Glutamatergic neuron (in vitro differentiated cells): ENCODE results near the gene STAT5A. TPM values are rescaled to one million over a fixed set of nuclear protein-coding genes. Genes with fewer than 3 reads are reported as not detected.
A peak's percentile ranks its signal among the peaks of the same experiment; 100 is the strongest.

Experiments
- DNase-seq: peaks from one replicate; pipeline ENCODE4 v3.0.0; 2022
- H3K27ac Mint-ChIP-seq: one replicate; pipeline ENCODE4 v1.8.0; 2020; ENCODE audit warnings: mild to moderate bottlenecking, mixed read lengths, inconsistent platforms; ENCODE audit not compliant: unreplicated experiment
- H3K27me3 Mint-ChIP-seq: one replicate; pipeline ENCODE4 v1.8.0; 2020; ENCODE audit warnings: mild to moderate bottlenecking, moderate library complexity, mixed read lengths, inconsistent platforms; ENCODE audit not compliant: unreplicated experiment
- H3K36me3 Mint-ChIP-seq: one replicate; pipeline ENCODE4 v1.8.0; 2020; ENCODE audit warnings: mild to moderate bottlenecking, mixed read lengths, inconsistent platforms; ENCODE audit not compliant: unreplicated experiment
- H3K4me1 Mint-ChIP-seq: one replicate; pipeline ENCODE4 v1.8.0; 2020; ENCODE audit warnings: mild to moderate bottlenecking, low read depth, mixed read lengths, inconsistent platforms; ENCODE audit not compliant: unreplicated experiment
- H3K4me3 Mint-ChIP-seq: one replicate; pipeline ENCODE4 v1.8.0; 2020; ENCODE audit warnings: mild to moderate bottlenecking, mixed read lengths, inconsistent platforms; ENCODE audit not compliant: unreplicated experiment
- H3K9me3 Mint-ChIP-seq: one replicate; pipeline ENCODE4 v1.8.0; 2020; ENCODE audit warnings: mild to moderate bottlenecking, moderate library complexity, mixed read lengths, inconsistent platforms; ENCODE audit not compliant: unreplicated experiment
- total RNA-seq: library from RNA; stranded (reverse); fragmentation: NEBNext Ultra II Directional; extraction: Animal tissue kit (Norgen Biotek cat#: 25700); gene quantifications from one replicate; pipeline ENCODE4 v1.2.1, GENCODE V29; 2021; ENCODE audit not compliant: unreplicated experiment
- TF ChIP-seq, protein P1 (sequence below): fragments of 200-600 bp; sonication (generic); IDR thresholded peaks from one replicate; pipeline ENCODE4 v1.5.0; 2021; ENCODE audit not compliant: partially characterized antibody, unreplicated experiment

The STAT5A gene
- total RNA-seq, 1 donor from 2014 or later = 3.4 TPM

DNA sequence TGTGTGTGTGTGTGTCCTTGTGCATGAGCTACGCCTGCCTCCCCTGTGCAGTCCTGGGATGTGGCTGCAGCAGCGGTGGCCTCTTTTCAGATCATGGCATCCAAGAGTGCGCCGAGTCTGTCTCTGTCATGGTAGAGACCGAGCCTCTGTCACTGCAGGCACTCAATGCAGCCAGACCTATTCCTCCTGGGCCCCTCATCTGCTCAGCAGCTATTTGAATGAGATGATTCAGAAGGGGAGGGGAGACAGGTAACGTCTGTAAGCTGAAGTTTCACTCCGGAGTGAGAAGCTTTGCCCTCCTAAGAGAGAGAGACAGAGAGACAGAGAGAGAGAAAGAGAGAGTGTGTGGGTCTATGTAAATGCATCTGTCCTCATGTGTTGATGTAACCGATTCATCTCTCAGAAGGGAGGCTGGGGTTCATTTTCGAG, 22.5 kb downstream of the STAT5A start:
- H3K9me3 Mint-ChIP-seq = peaks cover 2% of the 10 kb centered on the region
- H3K27me3 Mint-ChIP-seq = peaks cover 6% of the 10 kb centered on the region
- no peak for DNase-seq
- TF ChIP-seq, protein P1, sequence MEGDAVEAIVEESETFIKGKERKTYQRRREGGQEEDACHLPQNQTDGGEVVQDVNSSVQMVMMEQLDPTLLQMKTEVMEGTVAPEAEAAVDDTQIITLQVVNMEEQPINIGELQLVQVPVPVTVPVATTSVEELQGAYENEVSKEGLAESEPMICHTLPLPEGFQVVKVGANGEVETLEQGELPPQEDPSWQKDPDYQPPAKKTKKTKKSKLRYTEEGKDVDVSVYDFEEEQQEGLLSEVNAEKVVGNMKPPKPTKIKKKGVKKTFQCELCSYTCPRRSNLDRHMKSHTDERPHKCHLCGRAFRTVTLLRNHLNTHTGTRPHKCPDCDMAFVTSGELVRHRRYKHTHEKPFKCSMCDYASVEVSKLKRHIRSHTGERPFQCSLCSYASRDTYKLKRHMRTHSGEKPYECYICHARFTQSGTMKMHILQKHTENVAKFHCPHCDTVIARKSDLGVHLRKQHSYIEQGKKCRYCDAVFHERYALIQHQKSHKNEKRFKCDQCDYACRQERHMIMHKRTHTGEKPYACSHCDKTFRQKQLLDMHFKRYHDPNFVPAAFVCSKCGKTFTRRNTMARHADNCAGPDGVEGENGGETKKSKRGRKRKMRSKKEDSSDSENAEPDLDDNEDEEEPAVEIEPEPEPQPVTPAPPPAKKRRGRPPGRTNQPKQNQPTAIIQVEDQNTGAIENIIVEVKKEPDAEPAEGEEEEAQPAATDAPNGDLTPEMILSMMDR = no peak
- H3K4me3 Mint-ChIP-seq = peak overlapping the region; percentile 1
- H3K36me3 Mint-ChIP-seq = no peaks in the 10 kb centered on the region
- H3K27ac Mint-ChIP-seq = peak overlapping the region; percentile 2
- peaks cover 24% of the 10 kb centered on the region for H3K4me1 Mint-ChIP-seq

- TF ChIP-seq, protein P1 = no peak
- peaks cover 2% of the 10 kb centered on the region for H3K9me3 Mint-ChIP-seq
- H3K27me3 Mint-ChIP-seq = peaks cover 4% of the 10 kb centered on the region
- peak overlapping the region; percentile 89 for H3K27ac Mint-ChIP-seq
- DNase-seq = peak; percentile 48
- H3K36me3 Mint-ChIP-seq = no peaks in the 10 kb centered on the region
- peaks cover 24% of the 10 kb centered on the region for H3K4me1 Mint-ChIP-seq
- peak overlapping the region; percentile 72 for H3K4me3 Mint-ChIP-seq
Observed at GRCh38 chr17:42311240-42312034, 23.1 kb downstream of the STAT5A start.

DNA sequence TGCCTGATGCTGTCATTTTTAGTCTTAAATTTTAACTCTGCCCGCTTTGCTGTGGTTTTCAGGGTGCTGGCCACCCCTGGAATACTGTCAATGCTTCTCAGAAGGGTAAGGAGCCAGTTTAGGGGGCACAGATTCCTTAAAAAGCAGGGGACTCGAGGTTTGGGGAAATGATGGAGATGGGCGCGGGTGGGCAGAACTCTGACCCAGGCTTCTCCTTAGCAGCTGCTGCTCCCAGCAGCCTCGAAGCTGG, 23.7 kb downstream of the STAT5A start:
- peaks cover 2% of the 10 kb centered on the region for H3K9me3 Mint-ChIP-seq
- H3K27me3 Mint-ChIP-seq = peaks cover 4% of the 10 kb centered on the region
- TF ChIP-seq, protein P1 = no peak
- H3K27ac Mint-ChIP-seq = peak overlapping the region; percentile 89
- peaks cover 29% of the 10 kb centered on the region for H3K4me1 Mint-ChIP-seq
- no peak for DNase-seq
- H3K4me3 Mint-ChIP-seq = peak overlapping the region; percentile 72
- no peaks in the 10 kb centered on the region for H3K36me3 Mint-ChIP-seq

GRCh38 chr17:42312285-42313130, 24.2 kb downstream of the STAT5A start:
- Mint-ChIP-seq H3K4me3 (no peak overlapping the region), H3K27ac (peak overlapping the region; percentile 89), H3K9me3 (peaks cover 2% of the 10 kb centered on the region), H3K36me3 (no peaks in the 10 kb centered on the region), H3K4me1 (peaks cover 29% of the 10 kb centered on the region), H3K27me3 (peaks cover 4% of the 10 kb centered on the region)
- TF ChIP-seq, protein P1 = peak; percentile 41
- peak; percentile 90 for DNase-seq

GRCh38 chr17:42313389-42313772, 25.1 kb downstream of the STAT5A start:
- peaks cover 2% of the 10 kb centered on the region for H3K9me3 Mint-ChIP-seq

More at GRCh38 chr17:42313389-42313772, 25.1 kb downstream of the STAT5A start:
- H3K27ac Mint-ChIP-seq = no peak overlapping the region
- no peak for DNase-seq
- peaks cover 4% of the 10 kb centered on the region for H3K27me3 Mint-ChIP-seq
- H3K36me3 Mint-ChIP-seq = no peaks in the 10 kb centered on the region
- peaks cover 28% of the 10 kb centered on the region for H3K4me1 Mint-ChIP-seq
- H3K4me3 Mint-ChIP-seq = no peak overlapping the region
- TF ChIP-seq, protein P1 = no peak
